ENCODE results near the gene CNIH3. TPM values are rescaled to one million over a fixed set of nuclear protein-coding genes. Genes with fewer than 3 reads are reported as not detected.

The CNIH3 gene
- total and polyA plus RNA-seq, 9 donors: 2.1 to 4.7 (median 2.9) TPM

DNA sequence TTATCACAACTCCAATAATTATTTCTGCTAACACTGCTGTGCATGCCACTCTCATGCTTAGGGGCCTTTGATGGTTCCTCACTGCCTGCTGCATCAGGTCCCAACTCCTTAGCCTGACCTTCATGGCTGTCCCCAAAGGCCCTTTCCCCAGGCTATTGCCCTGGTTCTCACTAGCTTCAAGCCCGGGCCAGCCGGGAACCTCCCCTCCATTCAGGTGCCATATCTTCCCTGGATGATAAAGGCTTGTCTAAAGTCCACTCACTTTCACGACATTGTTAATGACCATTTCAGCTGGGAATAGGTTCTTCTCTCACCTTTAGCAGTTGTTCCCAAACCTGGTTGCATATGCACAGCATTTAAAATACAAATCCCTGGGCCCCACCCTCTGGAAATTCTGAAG, 95.8 kb downstream of the CNIH3 start:
- 73% methylated on average over 2 of the region's 3 CpGs for WGBS (ENCODE audit: insufficient coverage)
- no peak overlapping the region for H3K4me3 ChIP-seq (ENCODE audit: low read length)
- H3K9me3 ChIP-seq (replicated peaks; ENCODE audit: control insufficient read depth, low read depth, low read length): no peaks in the 10 kb centered on the region
- no peaks in the 10 kb centered on the region for H3K36me3 ChIP-seq (ENCODE audit: control insufficient read depth, insufficient read depth, low read length)
- no peaks in the 10 kb centered on the region for H3K4me1 ChIP-seq (ENCODE audit: control insufficient read depth, insufficient read depth, low read length)
- DNase-seq: no peak
- H3K27ac ChIP-seq (ENCODE audit: low read length): no peak overlapping the region
- H3K27me3 ChIP-seq (ENCODE audit: control insufficient read depth, insufficient read depth, low read length): no peaks in the 10 kb centered on the region

DNA sequence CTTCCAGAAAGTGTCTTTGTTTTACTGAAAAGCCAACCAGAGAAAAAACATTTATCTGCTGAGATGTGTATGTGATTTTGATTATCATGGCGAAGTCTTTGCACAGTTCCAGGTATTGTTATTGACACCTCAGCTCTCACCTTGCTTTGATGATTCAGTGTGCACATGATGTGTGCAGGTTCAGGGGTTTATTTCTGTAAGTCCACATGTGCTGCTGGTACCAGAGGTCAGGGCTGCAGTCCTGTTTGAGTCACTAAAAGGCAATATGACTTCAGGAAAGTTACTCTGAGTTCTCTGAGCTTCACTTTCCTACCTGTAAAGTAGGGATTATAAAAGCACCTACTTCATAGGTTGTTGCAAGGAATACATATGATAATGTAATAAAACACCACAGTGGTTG, 97.1 kb downstream of the CNIH3 start:
- H3K27ac ChIP-seq (ENCODE audit: low read length): no peak overlapping the region
- H3K4me1 ChIP-seq (ENCODE audit: control insufficient read depth, insufficient read depth, low read length): no peaks in the 10 kb centered on the region
- H3K27me3 ChIP-seq (ENCODE audit: control insufficient read depth, insufficient read depth, low read length): no peaks in the 10 kb centered on the region
- WGBS (ENCODE audit: insufficient coverage): no CpG with 5 or more reads among the region's 1 CpG
- H3K4me3 ChIP-seq (ENCODE audit: low read length): no peak overlapping the region
- DNase-seq: no peak
- H3K36me3 ChIP-seq (ENCODE audit: control insufficient read depth, insufficient read depth, low read length): no peaks in the 10 kb centered on the region
- no peaks in the 10 kb centered on the region for H3K9me3 ChIP-seq (replicated peaks; ENCODE audit: control insufficient read depth, low read depth, low read length)

- Histone ChIP-seq H3K36me3 (ENCODE audit: control insufficient read depth, insufficient read depth, low read length) (no peaks in the 10 kb centered on the region), H3K4me1 (ENCODE audit: control insufficient read depth, insufficient read depth, low read length) (no peaks in the 10 kb centered on the region), H3K27ac (ENCODE audit: low read length) (no peak overlapping the region), H3K9me3 (replicated peaks; ENCODE audit: control insufficient read depth, low read depth, low read length) (no peaks in the 10 kb centered on the region), H3K4me3 (ENCODE audit: low read length) (no peak overlapping the region), H3K27me3 (ENCODE audit: control insufficient read depth, insufficient read depth, low read length) (peaks cover 3% of the 10 kb centered on the region)
- 98% methylated on average over 4 of the region's 6 CpGs for WGBS (ENCODE audit: insufficient coverage)
- no peak for DNase-seq
These were observed 98.4 kb downstream of the CNIH3 start for GRCh38 chr1:224714553-224714952.

DNA sequence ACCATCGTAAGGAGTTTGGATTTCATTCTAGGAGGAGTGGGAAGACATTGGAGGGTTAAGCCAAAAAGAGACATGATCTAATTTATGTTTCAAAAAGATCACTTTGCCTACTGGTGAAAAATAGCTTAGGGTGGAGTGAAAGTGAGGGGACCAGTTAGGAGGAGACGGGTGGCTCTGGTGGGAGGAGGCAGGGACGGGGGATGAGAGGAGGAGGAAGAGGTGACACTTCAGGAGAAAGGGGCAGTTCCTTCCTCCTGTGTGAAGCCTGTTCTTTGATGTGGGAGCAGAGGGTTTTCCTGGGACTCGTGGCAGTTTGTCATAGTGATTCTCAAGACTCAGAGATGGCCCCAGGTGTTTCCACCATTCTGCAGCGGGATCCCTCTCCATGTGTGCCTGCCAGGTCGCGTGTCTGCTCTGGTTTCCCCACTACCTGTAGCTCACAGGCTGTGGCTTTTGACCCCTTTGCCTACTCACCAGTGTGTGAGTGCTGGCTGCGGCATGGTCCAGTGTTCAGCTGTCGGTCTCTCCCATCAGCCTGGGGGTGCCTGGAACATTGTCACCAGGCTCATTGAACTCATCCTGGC, 102.4 kb downstream of the CNIH3 start:
- no peak for DNase-seq
- no peaks in the 10 kb centered on the region for H3K36me3 ChIP-seq (ENCODE audit: control insufficient read depth, insufficient read depth, low read length)
- 55% methylated on average over 9 of the region's 9 CpGs for WGBS (ENCODE audit: insufficient coverage)
- H3K4me3 ChIP-seq (ENCODE audit: low read length): no peak overlapping the region
- no peak overlapping the region for H3K27ac ChIP-seq (ENCODE audit: low read length)
- no peaks in the 10 kb centered on the region for H3K9me3 ChIP-seq (replicated peaks; ENCODE audit: control insufficient read depth, low read depth, low read length)
- H3K27me3 ChIP-seq (ENCODE audit: control insufficient read depth, insufficient read depth, low read length): peaks cover 7% of the 10 kb centered on the region
- no peaks in the 10 kb centered on the region for H3K4me1 ChIP-seq (ENCODE audit: control insufficient read depth, insufficient read depth, low read length)

DNA sequence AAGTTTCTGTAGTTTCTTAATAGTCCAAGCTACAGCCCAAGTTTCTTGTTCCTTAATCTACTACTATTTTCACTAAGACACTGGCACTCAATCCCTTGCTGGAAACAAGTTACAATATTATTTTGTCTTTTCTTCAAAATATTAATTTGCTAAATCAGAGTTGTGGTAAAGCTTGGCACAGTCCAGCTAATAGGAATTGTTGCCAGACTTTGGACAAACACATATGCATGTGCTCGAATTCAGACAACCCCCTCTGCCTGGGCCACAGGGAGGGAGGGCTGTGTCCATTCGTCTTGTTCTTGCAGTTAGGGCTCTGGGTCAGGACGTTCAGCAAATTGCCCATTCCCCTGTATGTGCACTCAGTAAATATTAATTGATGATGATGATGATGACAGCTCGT, 103.6 kb downstream of the CNIH3 start:
- DNase-seq: no peak
- Histone ChIP-seq H3K36me3 (ENCODE audit: control insufficient read depth, insufficient read depth, low read length) (no peaks in the 10 kb centered on the region), H3K27me3 (ENCODE audit: control insufficient read depth, insufficient read depth, low read length) (peaks cover 7% of the 10 kb centered on the region), H3K27ac (ENCODE audit: low read length) (no peak overlapping the region), H3K4me1 (ENCODE audit: control insufficient read depth, insufficient read depth, low read length) (no peaks in the 10 kb centered on the region), H3K4me3 (ENCODE audit: low read length) (no peak overlapping the region), H3K9me3 (replicated peaks; ENCODE audit: control insufficient read depth, low read depth, low read length) (no peaks in the 10 kb centered on the region)
- WGBS (ENCODE audit: insufficient coverage): no CpG with 5 or more reads among the region's 4 CpGs

- H3K27ac ChIP-seq (ENCODE audit: low read length): no peak overlapping the region
- H3K27me3 ChIP-seq (ENCODE audit: control insufficient read depth, insufficient read depth, low read length): peaks cover 7% of the 10 kb centered on the region
- no peak for DNase-seq
- 64% methylated on average over 3 of the region's 5 CpGs for WGBS (ENCODE audit: insufficient coverage)
- no peaks in the 10 kb centered on the region for H3K9me3 ChIP-seq (replicated peaks; ENCODE audit: control insufficient read depth, low read depth, low read length)
- no peaks in the 10 kb centered on the region for H3K36me3 ChIP-seq (ENCODE audit: control insufficient read depth, insufficient read depth, low read length)
- no peaks in the 10 kb centered on the region for H3K4me1 ChIP-seq (ENCODE audit: control insufficient read depth, insufficient read depth, low read length)
- no peak overlapping the region for H3K4me3 ChIP-seq (ENCODE audit: low read length)
These were observed 104.1 kb downstream of the CNIH3 start for GRCh38 chr1:224720216-224720615.

GRCh38 chr1:224721000-224721399, 104.9 kb downstream of the CNIH3 start:
- H3K27ac ChIP-seq (ENCODE audit: low read length): no peak overlapping the region
- no peak overlapping the region for H3K4me3 ChIP-seq (ENCODE audit: low read length)
- H3K9me3 ChIP-seq (replicated peaks; ENCODE audit: control insufficient read depth, low read depth, low read length): no peaks in the 10 kb centered on the region
- peaks cover 7% of the 10 kb centered on the region for H3K27me3 ChIP-seq (ENCODE audit: control insufficient read depth, insufficient read depth, low read length)
- DNase-seq: no peak
- no peaks in the 10 kb centered on the region for H3K36me3 ChIP-seq (ENCODE audit: control insufficient read depth, insufficient read depth, low read length)
- 96% methylated on average over 6 of the region's 7 CpGs for WGBS (ENCODE audit: insufficient coverage)
- no peaks in the 10 kb centered on the region for H3K4me1 ChIP-seq (ENCODE audit: control insufficient read depth, insufficient read depth, low read length)

GRCh38 chr1:224722838-224723237, 106.7 kb downstream of the CNIH3 start:
- Histone ChIP-seq H3K36me3 (ENCODE audit: control insufficient read depth, insufficient read depth, low read length) (no peaks in the 10 kb centered on the region), H3K27ac (ENCODE audit: low read length) (no peak overlapping the region), H3K27me3 (ENCODE audit: control insufficient read depth, insufficient read depth, low read length) (peaks cover 7% of the 10 kb centered on the region), H3K4me1 (ENCODE audit: control insufficient read depth, insufficient read depth, low read length) (no peaks in the 10 kb centered on the region), H3K4me3 (ENCODE audit: low read length) (no peak overlapping the region), H3K9me3 (replicated peaks; ENCODE audit: control insufficient read depth, low read depth, low read length) (no peaks in the 10 kb centered on the region)
- WGBS (ENCODE audit: insufficient coverage): 37% methylated on average over 8 of the region's 8 CpGs
- no peak for DNase-seq

DNA sequence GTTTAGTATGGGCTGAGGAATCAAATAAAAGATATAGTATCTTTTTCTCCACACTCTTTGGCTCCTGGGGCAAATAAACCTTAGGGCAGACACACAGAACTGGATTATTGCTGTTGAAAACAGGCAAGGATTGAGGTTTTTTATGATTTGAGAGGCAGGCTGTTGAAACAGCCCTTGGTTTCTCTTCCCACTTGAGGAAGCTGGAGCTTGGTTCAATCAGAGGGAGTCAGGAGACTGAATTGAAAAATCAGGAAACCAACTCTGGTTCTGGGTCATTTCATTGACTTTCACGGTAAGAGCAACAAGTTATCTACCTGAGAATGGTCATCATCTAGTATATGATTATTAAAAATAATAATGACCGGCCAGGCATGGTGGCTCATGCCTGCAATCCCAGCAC, 108.4 kb downstream of the CNIH3 start:
- Histone ChIP-seq H3K27ac (ENCODE audit: low read length) (no peak overlapping the region), H3K9me3 (replicated peaks; ENCODE audit: control insufficient read depth, low read depth, low read length) (no peaks in the 10 kb centered on the region), H3K36me3 (ENCODE audit: control insufficient read depth, insufficient read depth, low read length) (no peaks in the 10 kb centered on the region), H3K27me3 (ENCODE audit: control insufficient read depth, insufficient read depth, low read length) (peaks cover 4% of the 10 kb centered on the region), H3K4me3 (ENCODE audit: low read length) (no peak overlapping the region), H3K4me1 (ENCODE audit: control insufficient read depth, insufficient read depth, low read length) (no peaks in the 10 kb centered on the region)
- DNase-seq: no peak
- WGBS (ENCODE audit: insufficient coverage): no CpG with 5 or more reads among the region's 2 CpGs

- 78% methylated on average over 6 of the region's 10 CpGs for WGBS (ENCODE audit: insufficient coverage)
- no peak for DNase-seq
- no peak overlapping the region for H3K27ac ChIP-seq (ENCODE audit: low read length)
These were observed 110.5 kb downstream of the CNIH3 start for GRCh38 chr1:224726441-224727182.

More at GRCh38 chr1:224726441-224727182, 110.5 kb downstream of the CNIH3 start:
- Histone ChIP-seq H3K4me1 (ENCODE audit: control insufficient read depth, insufficient read depth, low read length) (no peaks in the 10 kb centered on the region), H3K27me3 (ENCODE audit: control insufficient read depth, insufficient read depth, low read length) (no peaks in the 10 kb centered on the region), H3K4me3 (ENCODE audit: low read length) (no peak overlapping the region), H3K36me3 (ENCODE audit: control insufficient read depth, insufficient read depth, low read length) (no peaks in the 10 kb centered on the region), H3K9me3 (replicated peaks; ENCODE audit: control insufficient read depth, low read depth, low read length) (no peaks in the 10 kb centered on the region)
